ENCODE measurements around the gene POFUT1. TPM values are rescaled to one million over a fixed set of nuclear protein-coding genes. Genes with fewer than 3 reads are reported as not detected.
"Not testable (repeated sequence)": the region's sequence is repeated elsewhere in the genome, so short reads cannot be mapped to it uniquely, and the experiment has no call there.

POFUT1 gene
- polyA plus RNA-seq, 1 of the 3 experiments (the other 2 are of a cell fraction), result 35.6 TPM

- no peak overlapping the region for H3K9ac ChIP-seq
- CTCF ChIA-PET, result no interaction called here
- H3K9me3 ChIP-seq, result no peaks in the 10 kb centered on the region
- H3K36me3 ChIP-seq (replicated peaks in 1 of 2; ENCODE audit: control insufficient read depth in 1 of 2, insufficient read depth in 2 of 2, low read length in 1 of 2), result peaks cover 20 to 52% of the 10 kb centered on the region in 2 experiments
- H3K4me1 ChIP-seq (ENCODE audit: control insufficient read depth in 1 of 2, insufficient read depth in 2 of 2, low read depth in 1 of 2, low read length in 1 of 2), result peaks cover 0 to 18% of the 10 kb centered on the region in 2 experiments; a peak in 2 of 4 replicates
- POLR2A ChIA-PET, result no interaction called here
- no peaks in the 10 kb centered on the region for H3K27me3 ChIP-seq (ENCODE audit: insufficient read depth)
- H3F3A ChIP-seq (replicated peaks; ENCODE audit: insufficient read depth), result peaks cover 25% of the 10 kb centered on the region
- no peaks in the 10 kb centered on the region for H3K9me2 ChIP-seq
- no peak overlapping the region for H3K4me3 ChIP-seq (ENCODE audit: low read depth in 2 of 2, low read length in 1 of 2)
- no peak overlapping the region for H3K27ac ChIP-seq (ENCODE audit: low read depth in 2 of 2, low read length in 1 of 2)
- TF ChIP-seq RAD21 (IDR thresholded peaks at IDR 0.05; ENCODE audit: low read length) (no peak), POLR2AphosphoS5 (IDR thresholded peaks at IDR 0.05; ENCODE audit: low read depth, low read length) (no peak)
- peaks cover 8% of the 10 kb centered on the region; the same call in 1 of the 2 replicates for H3K79me2 ChIP-seq (ENCODE audit: insufficient read depth)
- 97% methylated on average over 6 of the region's 6 CpGs for WGBS (ENCODE audit: low lambda C conversion rate)
- H3K4me2 ChIP-seq, result no peak overlapping the region
- no peak for DNase-seq
- 0 out of 2 replicates have a peak, but pooled peaks cover 3% of the 10 kb centered on the region for H4K20me1 ChIP-seq (ENCODE audit: insufficient read depth)
- H2AFZ ChIP-seq (ENCODE audit: low read depth), result no peak overlapping the region
These were observed 13.7 kb upstream of the POFUT1 start for GRCh38 chr20:32193996-32194395.

GRCh38 chr20:32195581-32195980, 12.1 kb upstream of the POFUT1 start:
- Histone ChIP-seq H3K79me2 (ENCODE audit: insufficient read depth) (peaks cover 23% of the 10 kb centered on the region; the same call in 1 of the 2 replicates), H3K9me3 (no peaks in the 10 kb centered on the region), H4K20me1 (ENCODE audit: insufficient read depth) (0 out of 2 replicates have a peak, but pooled peaks cover 3% of the 10 kb centered on the region), H3F3A (replicated peaks; ENCODE audit: insufficient read depth) (peaks cover 24% of the 10 kb centered on the region), H3K4me1 (ENCODE audit: control insufficient read depth in 1 of 2, insufficient read depth in 2 of 2, low read depth in 1 of 2, low read length in 1 of 2) (peaks cover 0 to 6% of the 10 kb centered on the region in 2 experiments; a peak in 2 of 4 replicates), H3K27me3 (ENCODE audit: insufficient read depth) (no peaks in the 10 kb centered on the region), H3K27ac (ENCODE audit: low read depth in 2 of 2, low read length in 1 of 2) (no peak overlapping the region), H3K36me3 (replicated peaks in 1 of 2; ENCODE audit: control insufficient read depth in 1 of 2, insufficient read depth in 2 of 2, low read length in 1 of 2) (peaks cover 33 to 56% of the 10 kb centered on the region in 2 experiments), H3K4me2 (no peak overlapping the region), H3K4me3 (ENCODE audit: low read depth in 2 of 2, low read length in 1 of 2) (no peak overlapping the region), H3K9me2 (no peaks in the 10 kb centered on the region), H2AFZ (ENCODE audit: low read depth) (no peak overlapping the region), H3K9ac (no peak overlapping the region)
- WGBS (ENCODE audit: low lambda C conversion rate), result 87% methylated on average over 7 of the region's 7 CpGs
- no peak for DNase-seq
- ChIA-PET CTCF (no interaction called here), POLR2A (no interaction called here)
- no peak for TF ChIP-seq FOXM1 (IDR thresholded peaks at IDR 0.05; ENCODE audit: low read depth)
- TF ChIP-seq ELF1 (IDR thresholded peaks at IDR 0.05), result no peak
- TF ChIP-seq SMC3 (IDR thresholded peaks at IDR 0.05; ENCODE audit: low read depth, low read length), result no peak

- CTCF ChIA-PET, result not testable (repeated sequence)
- H3K79me2 ChIP-seq (ENCODE audit: insufficient read depth), result peaks cover 33% of the 10 kb centered on the region
- peaks cover 43 to 64% of the 10 kb centered on the region in 2 experiments for H3K36me3 ChIP-seq (replicated peaks in 1 of 2; ENCODE audit: control insufficient read depth in 1 of 2, insufficient read depth in 2 of 2, low read length in 1 of 2)
These were observed 11.1 kb upstream of the POFUT1 start for GRCh38 chr20:32196613-32197012.

DNA sequence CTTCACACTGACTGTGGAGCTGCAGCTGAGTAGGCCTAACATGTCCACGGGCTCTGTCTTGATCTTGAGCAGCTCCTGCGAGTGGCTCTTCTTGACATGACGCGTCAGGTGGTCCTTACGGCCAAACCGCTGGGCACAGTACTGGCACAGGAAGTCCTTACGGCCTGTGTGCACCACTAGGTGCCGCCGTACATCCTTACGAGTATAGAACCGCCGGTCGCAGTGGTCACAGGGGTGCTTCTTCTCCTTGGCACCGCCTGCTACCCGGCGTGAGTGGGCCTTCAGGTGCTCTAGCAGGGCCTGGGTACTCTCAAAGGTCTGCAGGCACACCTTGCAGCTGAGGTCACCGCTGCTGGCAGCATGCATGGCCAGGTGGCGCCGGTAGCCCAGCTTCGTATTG, 10.5 kb upstream of the POFUT1 start:
- H3K9me2 ChIP-seq; H2AFZ ChIP-seq (ENCODE audit: low read depth); CTCF ChIA-PET; H3K9me3 ChIP-seq; H3K27me3 ChIP-seq (ENCODE audit: insufficient read depth); H3K27ac ChIP-seq (ENCODE audit: low read depth in 2 of 2, low read length in 1 of 2); H3K4me1 ChIP-seq (ENCODE audit: control insufficient read depth in 1 of 2, insufficient read depth in 2 of 2, low read depth in 1 of 2, low read length in 1 of 2); H3K4me2 ChIP-seq; DNase-seq; H4K20me1 ChIP-seq (ENCODE audit: insufficient read depth); POLR2A ChIA-PET; H3K4me3 ChIP-seq (ENCODE audit: low read depth in 2 of 2, low read length in 1 of 2); H3K9ac ChIP-seq: not testable (repeated sequence)
- H3K36me3 ChIP-seq (replicated peaks in 1 of 2; ENCODE audit: control insufficient read depth in 1 of 2, insufficient read depth in 2 of 2, low read length in 1 of 2), result peaks cover 43 to 68% of the 10 kb centered on the region in 2 experiments
- H3F3A ChIP-seq (replicated peaks; ENCODE audit: insufficient read depth), result peaks cover 11% of the 10 kb centered on the region
- H3K79me2 ChIP-seq (ENCODE audit: insufficient read depth), result peaks cover 38% of the 10 kb centered on the region
- TF ChIP-seq RAD21 (IDR thresholded peaks at IDR 0.05; ENCODE audit: low read length), result 0 out of 2 replicates have a peak, but pooled peaks have one; percentile 3
- 93% methylated on average over 18 of the region's 20 CpGs for WGBS (ENCODE audit: low lambda C conversion rate)

More at GRCh38 chr20:32196613-32197012, 11.1 kb upstream of the POFUT1 start:
- H3K9me2 ChIP-seq; H3K27me3 ChIP-seq (ENCODE audit: insufficient read depth); POLR2A ChIA-PET; H3K4me2 ChIP-seq; H3K27ac ChIP-seq (ENCODE audit: low read depth in 2 of 2, low read length in 1 of 2); H4K20me1 ChIP-seq (ENCODE audit: insufficient read depth); H3K9me3 ChIP-seq; DNase-seq; H2AFZ ChIP-seq (ENCODE audit: low read depth); H3K4me3 ChIP-seq (ENCODE audit: low read depth in 2 of 2, low read length in 1 of 2); H3K9ac ChIP-seq; H3K4me1 ChIP-seq (ENCODE audit: control insufficient read depth in 1 of 2, insufficient read depth in 2 of 2, low read depth in 1 of 2, low read length in 1 of 2): not testable (repeated sequence)
- 99% methylated on average over 10 of the region's 11 CpGs for WGBS (ENCODE audit: low lambda C conversion rate)
- peaks cover 15% of the 10 kb centered on the region for H3F3A ChIP-seq (replicated peaks; ENCODE audit: insufficient read depth)

Data from SK-N-SH (cell line).